Measurements from ENCODE around the gene CFAP299.
"Not testable (repeated sequence)": the region's sequence is repeated elsewhere in the genome, so short reads cannot be mapped to it uniquely, and the experiment has no call there.

Gene CFAP299

DNA sequence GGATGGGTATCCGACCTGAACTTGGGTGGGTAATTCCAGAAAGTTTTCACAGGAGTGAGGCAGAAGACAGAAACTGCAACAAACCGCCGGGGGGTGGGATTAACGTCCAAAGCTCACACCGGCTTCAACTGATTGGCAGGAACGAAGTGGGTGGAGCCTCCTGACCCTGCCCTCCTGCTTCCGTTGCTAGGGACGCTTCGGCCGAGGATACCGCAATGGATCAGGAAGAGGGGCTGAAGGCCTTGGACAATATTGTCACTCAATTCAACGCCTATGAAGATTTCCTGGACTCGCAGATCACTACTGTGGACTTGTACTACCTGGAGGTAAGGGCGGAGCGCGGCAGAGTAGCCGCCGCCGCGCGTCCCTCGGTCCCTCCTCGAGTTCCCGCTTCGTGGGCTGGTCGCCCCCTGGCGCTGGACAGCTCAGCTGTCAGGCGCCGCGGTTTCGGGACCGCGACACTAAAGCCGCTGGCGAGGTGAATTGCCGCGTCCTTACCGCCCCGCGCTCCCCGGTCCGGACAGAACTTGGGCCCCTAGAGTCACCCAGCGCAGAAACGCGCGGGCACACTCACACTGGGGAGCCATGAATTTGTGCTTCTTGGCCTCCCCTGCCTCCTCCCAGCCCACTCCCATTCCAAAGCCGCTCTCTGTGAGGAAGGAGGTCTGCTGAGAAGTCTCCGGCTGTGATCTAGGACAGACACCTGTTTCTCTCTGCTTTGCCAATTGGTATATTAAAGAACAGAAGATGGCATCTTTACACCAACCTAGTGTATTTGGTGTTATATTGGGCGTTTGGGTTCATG is at the start of gene CFAP299:
CFAP299 (plus strand) TSS at position 177 of the 805 bp plus-strand sequence.
- peak; percentile 44 for DNase-seq

DNA sequence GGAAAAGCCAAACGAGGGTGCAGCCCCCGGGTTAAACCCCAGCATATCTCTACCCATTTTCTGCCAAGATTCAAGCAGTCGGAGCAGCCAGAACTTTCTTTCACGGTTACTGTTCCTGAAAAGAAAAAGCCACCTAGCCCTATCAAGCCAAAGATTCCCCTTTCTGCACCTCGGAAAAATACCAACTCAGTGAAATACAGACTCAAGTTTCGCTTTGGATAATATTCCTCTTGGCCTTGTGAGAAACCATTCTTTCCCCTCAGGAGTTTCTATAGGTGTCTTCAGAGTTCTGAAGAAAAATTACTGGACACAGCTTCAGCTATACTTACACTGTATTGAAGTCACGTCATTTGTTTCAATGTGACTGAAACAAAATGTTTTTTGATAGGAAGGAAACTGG is 49.1 kb upstream of the CFAP299 start:
- no peak for DNase-seq

GRCh38 chr4:80290665-80291064 is 44.9 kb upstream of the CFAP299 start:
- DNase-seq = not testable (repeated sequence)

GRCh38 chr4:80294206-80294605 is 41.3 kb upstream of the CFAP299 start:
- DNase-seq = no peak

GRCh38 chr4:80295336-80295735 is 40.2 kb upstream of the CFAP299 start:
- DNase-seq = no peak

DNA sequence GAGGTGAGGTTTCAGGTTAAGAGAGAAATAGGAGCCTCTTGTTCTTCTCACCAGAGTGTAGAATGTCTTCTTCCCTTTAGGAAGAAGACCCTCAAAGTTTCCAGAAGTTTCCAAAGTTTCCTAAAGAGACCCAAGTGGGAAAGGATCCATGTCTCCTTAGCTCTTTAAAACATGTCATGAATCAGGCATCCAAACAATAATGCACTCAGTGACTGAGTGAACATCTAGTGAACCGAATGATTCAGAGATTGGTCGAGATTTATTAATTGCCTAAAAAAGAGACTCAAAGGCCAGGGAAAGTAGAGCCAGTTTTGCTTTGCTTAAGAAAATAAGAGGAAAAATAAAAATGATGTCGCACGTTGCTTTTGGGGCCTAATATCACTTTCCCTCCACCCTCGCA is 39.7 kb upstream of the CFAP299 start:
- DNase-seq = no peak

DNA sequence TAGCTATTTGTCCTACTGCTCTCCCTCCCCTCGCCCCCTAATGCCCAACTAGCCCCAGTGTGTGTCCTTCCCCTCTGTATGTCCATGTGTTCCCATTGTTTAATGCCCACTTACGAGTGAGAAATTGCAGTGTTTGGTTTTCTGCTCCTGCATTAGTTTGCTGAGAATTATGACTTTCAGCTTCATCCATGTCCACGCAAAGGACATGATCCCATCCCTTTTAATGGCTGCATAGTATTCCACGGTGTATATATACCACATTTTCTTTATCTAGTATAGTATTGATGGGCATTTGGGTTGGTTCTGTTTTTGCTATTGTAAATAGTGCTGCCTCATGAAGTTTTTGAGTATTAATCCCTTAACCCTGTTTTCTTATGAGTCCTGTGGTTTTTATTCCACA is 33.6 kb upstream of the CFAP299 start:
- DNase-seq = no peak

- no peak for DNase-seq
Measured at GRCh38 chr4:80302616-80303223, 32.8 kb upstream of the CFAP299 start.

- DNase-seq = no peak
Measured at GRCh38 chr4:80305466-80305865, 30.1 kb upstream of the CFAP299 start.

GRCh38 chr4:80306260-80306659 is 29.3 kb upstream of the CFAP299 start:
- no peak for DNase-seq

- no peak for DNase-seq
Measured at GRCh38 chr4:80307183-80307735, 28.3 kb upstream of the CFAP299 start.

DNA sequence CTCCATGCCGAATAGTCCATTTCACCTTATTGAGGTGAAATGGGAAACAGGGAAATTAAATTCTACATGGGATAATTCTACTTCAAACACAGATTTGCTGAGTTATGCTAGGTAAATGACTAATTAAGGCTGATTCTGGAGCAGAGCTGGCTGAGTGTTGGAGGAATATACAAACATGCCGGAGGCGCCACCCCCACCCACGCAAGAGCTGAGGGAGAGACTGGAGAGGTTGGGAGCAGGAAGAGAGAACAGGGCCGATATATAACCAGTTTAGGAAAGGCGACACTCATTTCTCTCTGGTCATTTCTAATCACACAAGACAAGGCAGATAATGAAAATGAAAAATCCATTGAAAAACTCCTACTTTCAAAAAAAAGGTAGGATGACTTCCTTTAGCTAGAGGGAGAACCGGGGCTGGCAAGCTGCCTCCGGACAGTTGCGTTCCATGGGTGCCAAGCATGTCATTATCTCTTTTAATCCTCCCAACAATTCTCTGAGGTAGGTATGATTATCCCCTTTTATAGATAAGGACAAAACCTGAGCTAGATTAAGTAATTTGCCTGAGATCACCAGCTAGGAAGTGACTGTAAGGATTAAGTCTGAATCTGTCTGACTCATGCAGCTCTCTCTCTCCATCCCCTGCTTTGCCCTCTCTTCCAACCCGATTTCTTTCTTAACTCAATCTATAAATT is 27.6 kb upstream of the CFAP299 start:
- DNase-seq = no peak

DNA sequence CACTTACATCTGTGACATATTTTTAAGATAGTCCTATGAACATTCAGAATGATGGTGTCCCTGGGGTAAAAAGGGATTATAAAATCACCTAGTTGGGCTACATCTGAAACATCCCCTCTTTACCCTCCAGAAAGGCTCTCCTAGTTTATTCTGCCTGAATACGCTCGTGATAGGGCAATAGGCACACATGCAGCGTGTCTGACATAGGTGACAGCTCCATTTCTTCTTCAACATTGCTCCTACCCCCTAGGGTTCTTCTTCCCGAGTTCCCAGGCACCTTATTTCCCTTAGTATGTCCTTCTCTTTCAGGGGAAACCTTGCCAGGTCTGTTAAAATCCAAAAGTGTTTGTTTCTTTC is 27.1 kb upstream of the CFAP299 start:
- no peak for DNase-seq

- no peak for DNase-seq
Measured at GRCh38 chr4:80309294-80310004, 26.1 kb upstream of the CFAP299 start.

DNA sequence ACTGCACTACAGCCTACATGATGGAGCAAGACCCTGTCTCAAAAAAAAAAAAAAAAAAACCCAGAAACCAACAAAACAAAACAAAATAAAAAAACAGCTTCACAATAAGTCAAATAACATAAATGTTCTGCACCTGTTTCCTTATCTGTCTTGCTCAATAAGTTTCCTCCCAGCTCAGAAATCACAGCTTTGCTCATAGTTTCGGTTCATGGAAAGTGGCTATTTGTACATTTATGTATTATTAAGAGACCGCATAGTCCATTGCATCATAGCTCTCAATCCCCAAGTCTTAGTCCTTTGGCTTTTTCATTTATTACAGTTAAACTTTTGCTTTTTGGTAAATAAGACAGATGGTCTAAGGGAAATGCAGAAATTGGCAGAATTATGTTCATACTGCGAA is 24.4 kb upstream of the CFAP299 start:
- DNase-seq = no peak

DNA sequence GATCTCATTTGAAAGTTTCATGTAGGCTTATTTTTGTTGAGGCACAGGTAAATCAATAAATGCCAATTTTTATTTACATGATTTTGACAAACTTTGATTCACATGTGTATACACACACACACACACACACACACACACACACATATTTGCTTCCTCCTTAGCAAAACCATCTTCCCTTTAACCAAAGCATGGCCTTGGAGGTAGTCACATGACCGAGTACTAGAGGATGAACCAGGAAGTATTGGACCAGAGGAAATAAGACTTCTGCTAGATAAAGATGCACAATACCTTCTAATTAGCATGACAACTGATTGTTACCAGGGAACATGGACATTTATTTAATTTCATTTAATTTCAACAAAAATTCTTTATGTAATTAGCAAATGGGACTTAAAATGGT is 23.4 kb upstream of the CFAP299 start:
- DNase-seq = no peak

DNA sequence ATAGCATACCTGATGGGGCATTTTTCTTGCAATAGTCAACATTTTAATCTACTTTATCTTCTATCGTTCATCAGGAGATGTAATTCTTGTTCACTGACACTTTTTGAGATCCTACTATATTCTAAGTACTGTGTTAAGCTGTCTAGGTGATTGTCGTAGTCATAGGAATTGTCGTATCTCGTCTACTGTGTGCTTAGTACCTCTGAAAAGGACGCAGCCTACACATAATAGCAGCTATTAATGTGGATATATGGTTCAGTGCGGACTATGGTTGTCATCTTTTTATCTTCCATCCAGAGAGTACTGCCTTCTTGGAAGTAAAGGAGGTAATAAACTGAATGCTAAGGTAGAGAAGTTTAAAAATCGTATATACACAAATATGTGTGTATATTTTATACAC is 21.9 kb upstream of the CFAP299 start:
- no peak for DNase-seq

GRCh38 chr4:80315848-80316247 is 19.7 kb upstream of the CFAP299 start:
- DNase-seq = not testable (repeated sequence)

GRCh38 chr4:80321341-80321740 is 14.2 kb upstream of the CFAP299 start:
- DNase-seq = no peak

- no peak for DNase-seq
Measured at GRCh38 chr4:80321776-80322175, 13.8 kb upstream of the CFAP299 start.

DNA sequence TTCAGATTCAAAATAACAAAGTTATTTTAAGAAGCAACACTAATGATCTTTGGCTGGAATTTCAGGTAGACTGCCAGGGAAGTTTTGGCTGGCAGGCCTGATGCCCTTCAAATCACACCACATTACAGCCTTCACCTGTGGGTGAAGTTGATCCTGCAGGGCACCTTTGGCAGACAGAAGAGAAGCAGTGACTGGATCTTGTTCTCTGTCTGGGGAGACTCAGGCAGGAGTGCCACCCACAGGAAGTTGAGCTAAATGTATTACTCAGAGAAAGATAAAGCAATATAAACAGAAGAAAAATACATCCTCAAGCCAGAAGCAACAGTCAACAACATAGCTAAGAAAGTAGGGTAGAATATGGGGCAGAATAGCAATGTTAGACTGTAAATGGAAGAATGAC is 12.8 kb upstream of the CFAP299 start:
- no peak for DNase-seq

GRCh38 chr4:80324171-80324570 is 11.4 kb upstream of the CFAP299 start:
- DNase-seq = no peak

DNA sequence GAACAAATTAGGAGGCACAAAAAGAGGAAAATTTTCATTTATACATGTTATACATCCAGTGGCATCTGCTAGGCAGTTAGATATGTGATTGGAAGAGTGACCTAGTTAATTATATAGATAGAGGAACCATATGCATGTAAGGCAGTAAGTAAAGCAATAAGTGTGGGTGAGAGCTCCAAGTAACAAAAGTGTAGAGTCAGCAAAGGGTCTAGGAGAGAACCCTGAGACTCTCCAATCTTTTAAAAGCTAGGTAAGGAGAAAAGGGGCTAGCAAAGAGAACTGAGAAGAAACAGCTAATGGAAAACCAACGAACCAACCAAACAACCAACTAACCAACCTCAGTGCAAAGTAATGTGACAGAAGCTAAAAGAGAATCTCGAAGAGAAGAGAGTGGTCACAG is 3.8 kb upstream of the CFAP299 start:
- no peak for DNase-seq
